ENCODE measurements around the gene CCL3.
"Not testable (repeated sequence)": the region's sequence is repeated elsewhere in the genome, so short reads cannot be mapped to it uniquely, and the experiment has no call there.

DNA sequence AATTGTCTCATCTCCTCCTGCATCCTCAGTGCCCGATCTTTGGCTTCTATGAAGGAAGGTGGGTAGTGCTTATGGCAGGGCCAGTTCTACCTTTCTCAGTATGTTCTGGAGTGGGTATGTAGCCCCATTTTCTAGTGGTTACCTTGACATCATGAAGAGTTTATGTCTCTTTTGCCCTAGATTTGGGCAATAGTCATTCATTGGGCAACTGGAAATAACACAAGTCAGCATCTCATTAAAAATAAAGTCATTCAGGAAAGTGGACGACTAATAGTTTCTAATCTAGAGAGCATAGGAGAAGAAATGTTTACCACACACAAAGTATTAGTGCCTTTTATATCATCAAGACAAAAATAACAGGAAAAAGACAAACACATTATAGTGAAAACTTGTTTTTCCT lies 6.3 kb downstream of the CCL3 start:
- not testable (repeated sequence) for TF ChIP-seq CTCF (IDR thresholded peaks at IDR 0.05); ZFX (IDR thresholded peaks at IDR 0.05; ENCODE audit: borderline replicate concordance)

All from 22Rv1 (cell line).